BJ (cell line): Measurements from ENCODE around the gene OR52K2. TPM values are rescaled to one million over a fixed set of nuclear protein-coding genes. Genes with fewer than 3 reads are reported as not detected.
"Not testable (repeated sequence)": the region's sequence is repeated elsewhere in the genome, so short reads cannot be mapped to it uniquely, and the experiment has no call there.

Experiments used
- CTCF ChIA-PET: fragments of 350-600 bp; formaldehyde crosslinking; extraction: SDS; loops from one replicate; lab custom pipeline; 2021; ENCODE audit warnings: antibody characterized with exemption, inconsistent platforms; lab: Yijun Ruan, JAX
- POLR2A ChIA-PET: fragments of 300-600 bp; sonication (Branson Sonifier 250); formaldehyde crosslinking; extraction: SDS; loops from one replicate; lab custom pipeline; 2021; ENCODE audit warnings: antibody characterized with exemption; lab: Charles Lee
- DNase-seq: peaks from one replicate; pipeline ENCODE4 v3.0.0-alpha.2; 2011; ENCODE audit warnings: low read depth
- H3K27me3 ChIP-seq: 2 replicates; pipeline ENCODE4 v1.6.0; 2011; ENCODE audit warnings: low read length; ENCODE audit not compliant: control insufficient read depth, insufficient read depth
- H3K36me3 ChIP-seq: 2 replicates; pipeline ENCODE4 v1.5.1; 2011; ENCODE audit warnings: low read length; ENCODE audit not compliant: control insufficient read depth, insufficient read depth
- H3K4me3 ChIP-seq: 2 replicates; pipeline ENCODE4 v1.5.1; 2011; ENCODE audit warnings: low read depth, mild to moderate bottlenecking, control low read depth, low read length
- polyA minus RNA-seq: library from RNA; depleted of rRNA, polyadenylated mRNA; stranded (reverse); fragments of >200 nt; gene quantifications from 2 replicates; pipeline ENCODE4 v1.2.3, GENCODE V29; 2011; rRNA and poly(A)+ RNA removed
- polyA plus RNA-seq: library from polyadenylated mRNA; depleted of rRNA; stranded (reverse); fragments of >200 nt; gene quantifications from 2 replicates; pipeline ENCODE4 v1.2.3, GENCODE V29; 2011; rRNA removed
- TF ChIP-seq, protein P1 (sequence below): IDR thresholded peaks from 2 replicates; pipeline ENCODE4 v1.5.1; 2011; ENCODE audit warnings: low read depth, mild to moderate bottlenecking, control low read depth, inconsistent platforms, low read length, moderate library complexity; ENCODE audit not compliant: insufficient read depth

OR52K2 gene
- not detected in 2 replicates for polyA plus RNA-seq
- polyA minus RNA-seq, result not detected in 2 replicates

DNA sequence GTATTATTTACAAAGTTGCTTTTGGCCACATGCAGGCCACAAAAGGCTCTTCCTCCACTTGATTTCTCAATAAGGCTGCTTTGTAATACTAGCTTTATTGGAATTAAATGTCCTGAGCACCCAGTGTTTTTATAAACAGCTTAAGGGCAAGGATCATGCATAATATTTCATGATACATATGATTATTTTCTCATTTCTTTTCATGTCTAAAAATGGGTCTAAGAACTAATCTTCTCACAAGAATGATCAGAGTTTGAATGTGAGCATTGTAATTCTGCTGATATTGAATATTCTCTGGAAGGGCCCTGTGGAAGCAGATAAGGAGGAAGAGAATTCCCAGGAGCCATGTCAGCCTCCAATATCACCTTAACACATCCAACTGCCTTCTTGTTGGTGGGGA, at the start of gene OR52K2:
OR52K2 (plus strand) TSS at position 301 of the 400 bp plus-strand sequence; CDS start at position 346, 45 bp downstream.
- TF ChIP-seq, protein P1, sequence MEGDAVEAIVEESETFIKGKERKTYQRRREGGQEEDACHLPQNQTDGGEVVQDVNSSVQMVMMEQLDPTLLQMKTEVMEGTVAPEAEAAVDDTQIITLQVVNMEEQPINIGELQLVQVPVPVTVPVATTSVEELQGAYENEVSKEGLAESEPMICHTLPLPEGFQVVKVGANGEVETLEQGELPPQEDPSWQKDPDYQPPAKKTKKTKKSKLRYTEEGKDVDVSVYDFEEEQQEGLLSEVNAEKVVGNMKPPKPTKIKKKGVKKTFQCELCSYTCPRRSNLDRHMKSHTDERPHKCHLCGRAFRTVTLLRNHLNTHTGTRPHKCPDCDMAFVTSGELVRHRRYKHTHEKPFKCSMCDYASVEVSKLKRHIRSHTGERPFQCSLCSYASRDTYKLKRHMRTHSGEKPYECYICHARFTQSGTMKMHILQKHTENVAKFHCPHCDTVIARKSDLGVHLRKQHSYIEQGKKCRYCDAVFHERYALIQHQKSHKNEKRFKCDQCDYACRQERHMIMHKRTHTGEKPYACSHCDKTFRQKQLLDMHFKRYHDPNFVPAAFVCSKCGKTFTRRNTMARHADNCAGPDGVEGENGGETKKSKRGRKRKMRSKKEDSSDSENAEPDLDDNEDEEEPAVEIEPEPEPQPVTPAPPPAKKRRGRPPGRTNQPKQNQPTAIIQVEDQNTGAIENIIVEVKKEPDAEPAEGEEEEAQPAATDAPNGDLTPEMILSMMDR, result no peak

DNA sequence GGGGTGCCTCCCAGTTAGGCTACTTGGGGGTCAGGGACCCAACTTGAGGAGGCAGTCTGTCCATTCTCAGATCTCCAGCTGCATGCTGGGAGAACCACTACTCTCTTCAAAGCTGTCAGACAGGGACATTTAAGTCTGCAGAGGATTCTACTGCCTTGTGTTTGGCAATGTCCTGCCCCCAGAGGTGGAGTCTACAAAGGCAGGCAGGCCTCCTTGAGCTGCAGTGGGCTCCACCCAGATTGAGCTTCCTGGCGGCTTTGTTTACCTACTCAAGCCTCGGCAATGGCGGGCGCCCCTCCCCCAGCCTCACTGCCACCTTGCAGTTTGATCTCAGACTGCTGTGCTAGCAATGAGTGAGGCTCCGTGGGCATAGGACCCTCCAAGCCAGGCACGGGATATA, 42.9 kb upstream of the OR52K2 start:
- H3K36me3 ChIP-seq, H3K4me3 ChIP-seq, POLR2A ChIA-PET, DNase-seq, H3K27me3 ChIP-seq, CTCF ChIA-PET: not testable (repeated sequence)

More for the DNA sequence above, at the start of gene OR52K2:
- ChIA-PET CTCF (no interaction called here), POLR2A (no interaction called here)
- DNase-seq, result no peak
- H3K4me3 ChIP-seq, result no peak within 1 kb of the TSS
- no peaks in the 10 kb centered on the region for H3K27me3 ChIP-seq
- no peaks in the 10 kb centered on the region for H3K36me3 ChIP-seq

DNA sequence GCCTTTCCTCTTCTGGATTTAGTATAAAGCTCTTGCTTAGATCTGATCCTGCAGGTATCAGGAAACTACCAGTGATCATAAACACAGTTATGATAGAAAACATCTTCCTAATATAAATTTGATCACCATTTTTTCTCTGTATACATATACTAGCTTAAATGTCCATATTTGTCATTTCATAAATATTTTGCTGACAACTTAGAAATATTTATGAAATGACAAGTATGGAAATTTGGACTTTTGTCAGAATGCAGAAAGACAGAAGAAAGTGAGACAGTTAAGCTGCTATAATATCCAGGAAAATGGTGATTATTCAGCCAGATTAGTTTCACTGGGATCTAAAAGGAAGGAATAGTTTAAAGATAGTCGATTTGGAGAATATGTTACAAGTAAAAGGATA, 32.8 kb upstream of the OR52K2 start:
- ChIA-PET CTCF (no interaction called here), POLR2A (no interaction called here)
- H3K36me3 ChIP-seq, result no peaks in the 10 kb centered on the region
- H3K4me3 ChIP-seq, result no peak overlapping the region
- no peak for DNase-seq
- no peaks in the 10 kb centered on the region for H3K27me3 ChIP-seq
- TF ChIP-seq, protein P1, result no peak

DNA sequence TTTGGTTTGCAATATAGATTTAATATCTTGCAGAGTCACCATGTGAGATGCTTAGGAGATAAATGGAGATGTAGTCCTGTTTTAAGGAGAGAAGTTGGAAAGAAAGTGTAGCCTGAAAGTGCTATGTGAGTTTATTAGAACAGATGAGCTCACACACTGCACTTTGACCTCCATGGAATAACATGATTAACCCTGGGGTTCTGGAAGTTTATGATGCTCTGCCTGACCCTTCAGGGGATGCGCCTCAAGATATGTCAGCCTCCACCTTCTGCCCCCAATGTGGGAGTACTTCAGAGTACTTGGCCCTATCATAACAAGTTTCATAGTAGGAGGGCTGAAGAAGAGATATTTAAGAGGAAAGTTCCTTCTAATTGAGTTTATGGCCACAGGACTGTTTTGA, 32.3 kb upstream of the OR52K2 start:
- Histone ChIP-seq H3K27me3 (no peaks in the 10 kb centered on the region), H3K36me3 (no peaks in the 10 kb centered on the region), H3K4me3 (no peak overlapping the region)
- ChIA-PET CTCF (interaction anchor here (1.3 kb wide), 1 partner anchor 17 kb away, joined by 3 read pairs; no protein-coding TSS in a partner anchor), POLR2A (no interaction called here)
- TF ChIP-seq, protein P1, result no peak
- DNase-seq, result no peak

DNA sequence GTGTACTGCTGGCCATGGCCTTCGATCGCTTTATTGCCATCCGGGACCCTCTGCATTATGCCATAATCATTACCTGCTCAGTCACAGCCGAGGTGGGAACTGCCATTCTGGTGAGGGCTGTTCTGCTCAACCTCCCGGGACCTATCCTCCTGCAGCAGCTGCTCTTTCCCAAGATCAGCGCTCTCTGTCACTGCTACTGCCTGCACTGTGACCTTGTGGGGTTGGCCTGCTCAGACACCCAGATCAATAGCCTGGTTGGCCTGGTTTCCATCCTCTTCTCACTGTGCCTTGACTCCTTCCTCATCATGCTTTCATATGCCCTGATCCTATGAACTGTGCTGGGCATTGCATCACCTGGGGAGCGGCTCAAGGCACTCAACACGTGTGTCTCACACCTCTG, 30.7 kb upstream of the OR52K2 start:
- ChIA-PET POLR2A (no interaction called here), CTCF (no interaction called here)
- no peak overlapping the region for H3K4me3 ChIP-seq
- TF ChIP-seq, protein P1, result no peak
- DNase-seq, result no peak
- no peaks in the 10 kb centered on the region for H3K27me3 ChIP-seq
- H3K36me3 ChIP-seq, result no peaks in the 10 kb centered on the region

DNA sequence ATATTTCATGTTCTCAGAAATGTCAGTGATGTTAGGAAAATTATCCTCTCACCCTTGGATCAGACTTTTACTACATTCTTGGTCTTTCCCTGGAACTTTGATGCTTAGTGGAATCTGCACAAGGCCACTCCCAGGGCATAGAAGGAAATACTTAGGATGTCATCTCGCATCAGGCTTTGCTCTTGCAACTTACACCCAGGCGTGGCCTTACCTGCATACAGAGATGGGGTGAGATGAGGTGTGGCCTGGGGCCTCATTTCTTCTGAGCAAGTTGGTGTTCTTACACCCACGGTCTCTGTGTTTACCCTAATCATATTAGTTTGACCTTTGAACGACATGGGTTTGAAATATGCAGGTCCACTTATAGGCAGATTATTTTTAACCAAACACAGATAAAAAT, 19.0 kb upstream of the OR52K2 start:
- ChIA-PET CTCF (no interaction called here), POLR2A (no interaction called here)
- no peak overlapping the region for H3K4me3 ChIP-seq
- no peaks in the 10 kb centered on the region for H3K36me3 ChIP-seq
- no peak for DNase-seq
- TF ChIP-seq, protein P1, result no peak
- no peaks in the 10 kb centered on the region for H3K27me3 ChIP-seq
